K562 treated with DMSO at 1 percent for 48 hours (cell line): Measurements from ENCODE around the gene LGALS8. TPM values are rescaled to one million over a fixed set of nuclear protein-coding genes. Genes with fewer than 3 reads are reported as not detected.

ENCODE experiments used
- total RNA-seq: library from RNA; unstranded; fragments of 300-600 nt; gene quantifications from 2 replicates; pipeline ENCODE4 v1.2.3, GENCODE V29; 2022; ENCODE audit warnings: low replicate concordance; ENCODE audit errors: extremely low read depth

The LGALS8 gene
- not detected in 2 replicates for total RNA-seq

DNA sequence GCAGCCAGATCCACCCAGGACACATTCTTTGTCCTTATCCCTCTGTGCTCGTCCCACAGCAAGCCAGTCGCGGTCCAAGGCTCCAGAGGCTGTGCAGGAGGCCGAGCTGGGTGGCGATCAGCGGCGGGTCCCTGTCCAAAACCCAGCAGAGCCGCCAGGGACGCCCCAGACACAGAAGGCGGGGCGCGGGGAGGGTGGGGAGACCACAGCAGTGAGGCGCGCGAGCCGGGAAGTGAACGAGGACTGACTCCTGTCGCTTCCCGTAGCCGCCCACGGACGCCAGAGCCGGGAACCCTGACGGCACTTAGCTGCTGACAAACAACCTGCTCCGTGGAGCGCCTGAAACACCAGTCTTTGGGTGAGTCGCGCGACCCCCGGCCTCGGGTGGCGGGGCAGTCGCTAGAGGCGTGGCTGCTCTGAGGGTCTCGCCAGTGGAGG, at the start of gene LGALS8:
TSS of gene LGALS8 (plus strand) at position 279 of the 438 bp plus-strand sequence. CDS start 2,089 bp downstream, outside the sequence.

Other genes with a start within 250 kb of the LGALS8 start
- gene ERO1B, start 242.0 kb upstream of the LGALS8 start, total RNA-seq, result not detected in 2 replicates
- not detected in 2 replicates for gene EDARADD, start 129.7 kb upstream of the LGALS8 start, total RNA-seq
- 40.8 TPM in 1 of 2 replicates, not detected in the other for gene HEATR1, start 80.5 kb downstream of the LGALS8 start, total RNA-seq
- gene ACTN2, start 162.5 kb downstream of the LGALS8 start, total RNA-seq, result not detected in 2 replicates